PC-3 (cell line): ENCODE measurements around the gene CA10.

Experiments used
- EZH2phosphoT487 ChIP-seq: fragments of 300-600 bp; sonication (generic); IDR thresholded peaks from 2 replicates; pipeline ENCODE4 v1.6.1; 2018; ENCODE audit warnings: mild to moderate bottlenecking, antibody characterized with exemption, low read length, borderline replicate concordance
- TF ChIP-seq, protein P1 (sequence below): fragments of 300-600 bp; sonication (generic); conservative IDR thresholded peaks from 2 replicates; pipeline ENCODE4 v1.5.1; 2017; ENCODE audit warnings: antibody characterized with exemption, low read depth, mild to moderate bottlenecking, low read length

DNA sequence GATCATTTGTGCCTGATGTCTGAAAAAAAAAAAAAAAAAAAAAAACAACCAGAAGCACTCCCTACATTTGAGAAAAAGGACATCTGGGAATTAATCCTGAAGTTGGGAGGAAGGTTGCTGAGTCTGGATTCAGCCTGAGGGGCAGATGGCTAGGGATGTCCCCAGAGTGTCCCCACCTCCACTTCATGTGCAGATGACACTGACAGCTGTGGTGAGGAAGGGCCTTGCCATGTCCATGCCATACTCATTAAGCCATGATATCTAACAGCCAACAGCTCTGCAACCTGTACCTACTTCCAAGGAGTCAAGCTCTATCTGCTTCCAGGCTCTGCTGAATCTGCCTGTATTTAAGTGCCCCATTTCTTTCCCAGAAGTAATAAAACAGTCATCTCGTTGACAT lies 356.0 kb downstream of the CA10 start:
- TF ChIP-seq, protein P1, sequence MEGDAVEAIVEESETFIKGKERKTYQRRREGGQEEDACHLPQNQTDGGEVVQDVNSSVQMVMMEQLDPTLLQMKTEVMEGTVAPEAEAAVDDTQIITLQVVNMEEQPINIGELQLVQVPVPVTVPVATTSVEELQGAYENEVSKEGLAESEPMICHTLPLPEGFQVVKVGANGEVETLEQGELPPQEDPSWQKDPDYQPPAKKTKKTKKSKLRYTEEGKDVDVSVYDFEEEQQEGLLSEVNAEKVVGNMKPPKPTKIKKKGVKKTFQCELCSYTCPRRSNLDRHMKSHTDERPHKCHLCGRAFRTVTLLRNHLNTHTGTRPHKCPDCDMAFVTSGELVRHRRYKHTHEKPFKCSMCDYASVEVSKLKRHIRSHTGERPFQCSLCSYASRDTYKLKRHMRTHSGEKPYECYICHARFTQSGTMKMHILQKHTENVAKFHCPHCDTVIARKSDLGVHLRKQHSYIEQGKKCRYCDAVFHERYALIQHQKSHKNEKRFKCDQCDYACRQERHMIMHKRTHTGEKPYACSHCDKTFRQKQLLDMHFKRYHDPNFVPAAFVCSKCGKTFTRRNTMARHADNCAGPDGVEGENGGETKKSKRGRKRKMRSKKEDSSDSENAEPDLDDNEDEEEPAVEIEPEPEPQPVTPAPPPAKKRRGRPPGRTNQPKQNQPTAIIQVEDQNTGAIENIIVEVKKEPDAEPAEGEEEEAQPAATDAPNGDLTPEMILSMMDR, result no peak
- no peak for TF ChIP-seq EZH2phosphoT487
